ENCODE measurements around the gene ATAT1.

GRCh38 chr6:30644769-30645168 is 18.1 kb downstream of the ATAT1 start:
- TF ChIP-seq POLR2AphosphoS5 (IDR thresholded peaks at IDR 0.05) (no peak), EP300 (IDR thresholded peaks at IDR 0.05) (no peak), CTCF (IDR thresholded peaks at IDR 0.05) (no peak), POLR2A (IDR thresholded peaks at IDR 0.05; ENCODE audit: low read depth) (no peak)
